GM12872 (cell line): ENCODE results near the gene SOBP.

ENCODE experiments used
- TF ChIP-seq, protein P1 (sequence below): IDR thresholded peaks from 3 replicates; pipeline ENCODE4 v1.5.1; 2011; ENCODE audit warnings: low read depth, mild to moderate bottlenecking, low read length, moderate library complexity; ENCODE audit not compliant: insufficient read depth

The SOBP gene

DNA sequence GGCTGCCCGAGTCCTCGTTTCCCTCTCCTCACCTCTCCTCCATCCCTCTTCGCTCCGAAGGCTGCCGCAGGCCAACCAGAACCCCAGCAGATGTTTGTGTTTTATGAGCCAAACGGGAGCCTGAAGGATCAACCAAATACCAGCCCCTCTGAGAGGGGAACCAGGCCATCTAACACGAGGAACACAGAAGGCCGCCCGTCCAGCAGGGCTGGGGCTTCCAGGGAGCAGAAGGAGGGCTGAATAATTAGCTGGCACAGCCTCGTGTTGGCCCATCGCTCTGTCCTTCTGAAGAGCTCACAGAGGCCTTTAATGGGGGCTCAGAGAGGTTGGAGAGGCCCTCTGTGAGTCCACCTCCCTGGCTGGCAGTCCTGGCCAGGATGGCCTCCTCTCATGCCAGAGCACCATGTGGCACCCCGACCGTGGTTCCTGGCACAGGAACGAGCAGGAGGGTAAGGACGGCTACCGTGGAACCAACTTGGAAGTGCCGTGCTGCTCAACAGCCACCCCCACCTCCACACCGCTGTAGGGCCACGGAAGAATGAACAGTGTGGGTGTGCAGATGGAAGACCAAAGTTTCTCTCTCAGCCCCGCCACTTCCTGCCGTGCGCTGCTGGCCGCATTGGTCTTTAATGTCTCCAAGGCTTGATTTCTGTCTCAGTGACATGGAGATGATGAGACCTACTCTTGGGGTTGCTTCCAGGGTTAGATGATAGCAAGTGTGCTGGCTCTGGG is 179.0 kb downstream of the SOBP start:
- TF ChIP-seq, protein P1, sequence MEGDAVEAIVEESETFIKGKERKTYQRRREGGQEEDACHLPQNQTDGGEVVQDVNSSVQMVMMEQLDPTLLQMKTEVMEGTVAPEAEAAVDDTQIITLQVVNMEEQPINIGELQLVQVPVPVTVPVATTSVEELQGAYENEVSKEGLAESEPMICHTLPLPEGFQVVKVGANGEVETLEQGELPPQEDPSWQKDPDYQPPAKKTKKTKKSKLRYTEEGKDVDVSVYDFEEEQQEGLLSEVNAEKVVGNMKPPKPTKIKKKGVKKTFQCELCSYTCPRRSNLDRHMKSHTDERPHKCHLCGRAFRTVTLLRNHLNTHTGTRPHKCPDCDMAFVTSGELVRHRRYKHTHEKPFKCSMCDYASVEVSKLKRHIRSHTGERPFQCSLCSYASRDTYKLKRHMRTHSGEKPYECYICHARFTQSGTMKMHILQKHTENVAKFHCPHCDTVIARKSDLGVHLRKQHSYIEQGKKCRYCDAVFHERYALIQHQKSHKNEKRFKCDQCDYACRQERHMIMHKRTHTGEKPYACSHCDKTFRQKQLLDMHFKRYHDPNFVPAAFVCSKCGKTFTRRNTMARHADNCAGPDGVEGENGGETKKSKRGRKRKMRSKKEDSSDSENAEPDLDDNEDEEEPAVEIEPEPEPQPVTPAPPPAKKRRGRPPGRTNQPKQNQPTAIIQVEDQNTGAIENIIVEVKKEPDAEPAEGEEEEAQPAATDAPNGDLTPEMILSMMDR = no peak

DNA sequence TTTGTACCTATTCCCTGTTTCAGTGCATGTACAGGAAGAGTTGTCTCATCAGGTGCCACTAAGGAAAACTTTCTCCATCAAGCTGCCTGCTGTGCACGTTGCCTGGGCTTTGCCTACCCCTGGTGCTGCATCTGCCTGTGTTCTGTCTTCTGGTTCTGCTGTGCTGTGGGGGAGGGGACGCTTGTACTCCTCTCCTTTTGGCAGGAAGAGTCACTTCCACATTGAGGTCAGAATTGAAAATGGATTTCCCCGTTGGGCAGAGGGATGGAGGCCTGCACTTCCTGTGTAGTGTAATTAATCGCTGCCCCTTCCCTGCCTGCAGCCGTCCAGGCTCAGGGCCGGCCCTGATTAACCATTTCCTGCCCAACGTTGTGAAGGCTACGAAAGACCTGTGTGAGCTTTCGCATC is 180.9 kb downstream of the SOBP start:
- TF ChIP-seq, protein P1 = no peak

DNA sequence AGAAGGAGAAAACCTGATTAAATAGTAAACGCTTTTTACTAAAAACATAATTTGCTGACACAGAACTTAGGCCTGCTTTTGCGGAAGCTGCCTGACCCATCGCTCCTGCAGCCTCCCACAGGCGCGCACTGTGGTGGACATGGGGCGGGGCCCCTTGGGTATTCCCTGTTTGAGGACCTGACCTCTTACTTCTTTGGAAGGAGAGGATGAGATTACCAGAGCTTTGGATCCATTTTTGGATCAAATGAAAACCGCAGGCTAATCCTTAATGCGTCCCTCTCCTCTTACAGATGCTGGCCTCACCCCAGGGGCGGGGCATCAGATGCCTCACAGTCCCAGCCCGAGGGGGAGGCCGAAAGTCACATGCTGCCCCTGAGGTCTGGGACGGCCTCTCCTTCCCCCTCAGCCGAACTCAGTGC is 183.2 kb downstream of the SOBP start:
- TF ChIP-seq, protein P1 = no peak

DNA sequence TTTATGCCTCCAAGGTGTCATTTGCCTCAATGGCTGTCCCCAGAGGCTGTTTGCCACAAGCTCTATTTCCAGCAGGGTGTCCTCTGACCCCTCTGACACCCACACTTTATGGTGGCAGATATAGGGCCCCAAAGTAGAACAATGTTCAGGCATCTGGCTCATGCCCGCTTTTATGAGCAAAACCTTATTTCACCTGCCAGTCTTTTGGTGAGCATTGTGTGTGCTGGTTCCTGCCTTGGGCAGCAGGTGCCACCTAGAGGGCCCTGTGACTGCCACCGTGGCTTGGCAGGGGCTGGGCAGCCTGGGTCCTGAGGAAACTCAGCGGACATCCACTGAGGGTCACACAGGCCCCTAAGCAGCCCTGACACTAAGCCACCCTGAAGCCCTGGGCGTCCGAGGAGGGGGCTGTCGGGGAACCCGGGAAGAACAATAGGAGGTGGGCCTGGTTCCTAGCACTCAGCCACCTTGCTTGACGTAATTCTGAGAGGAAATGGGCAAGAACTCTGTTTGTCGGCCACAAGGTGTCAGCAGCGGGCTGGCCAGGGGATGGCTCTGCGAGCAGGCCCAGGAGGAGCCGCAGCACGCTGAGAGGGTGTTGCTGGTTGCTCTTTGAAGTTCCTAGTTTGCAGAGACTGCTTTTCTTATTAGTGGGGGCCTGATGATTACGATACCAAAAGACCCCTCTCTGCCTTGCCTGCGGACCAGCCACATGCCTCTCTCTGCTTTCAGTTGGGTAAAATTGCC is 185.2 kb downstream of the SOBP start:
- TF ChIP-seq, protein P1 = peak; percentile 90

DNA sequence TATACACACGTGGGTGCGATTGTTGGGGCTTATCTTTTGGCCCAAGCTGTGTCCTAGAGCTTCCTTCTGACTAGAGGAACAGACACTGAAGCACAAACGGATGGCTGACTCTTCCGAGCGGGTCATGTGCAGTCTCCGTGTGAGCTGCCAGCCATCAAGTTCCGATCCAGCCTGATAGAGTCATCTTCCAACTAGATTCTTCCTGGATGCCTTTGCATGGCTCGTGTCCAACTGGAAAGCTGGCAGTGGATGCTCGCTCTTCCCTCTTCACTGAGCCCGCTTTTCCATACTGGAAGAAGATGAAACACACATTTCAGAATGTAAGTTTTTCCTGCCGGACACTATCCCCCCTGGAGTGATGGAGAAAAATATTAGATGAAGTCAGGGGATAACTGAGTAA is 186.1 kb downstream of the SOBP start:
- TF ChIP-seq, protein P1 = no peak

DNA sequence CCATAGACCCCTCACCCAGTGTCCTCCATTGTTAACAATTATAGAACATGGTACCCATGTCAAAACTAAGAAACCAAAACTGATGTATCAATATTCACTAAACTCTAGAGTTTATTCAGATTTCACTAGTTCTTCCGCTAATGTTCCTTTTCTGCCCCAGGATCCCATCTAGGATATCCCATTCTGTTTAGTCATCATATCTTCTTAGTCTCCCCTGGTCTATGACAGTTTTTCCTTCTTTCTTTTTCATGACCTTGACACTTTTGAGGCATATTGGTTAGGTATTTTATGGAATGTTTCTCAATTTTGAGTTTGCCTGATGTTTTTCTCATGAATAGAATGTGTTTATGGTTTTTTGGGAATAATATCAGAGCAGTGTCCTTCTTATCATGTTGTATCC is 187.5 kb downstream of the SOBP start:
- TF ChIP-seq, protein P1 = no peak

DNA sequence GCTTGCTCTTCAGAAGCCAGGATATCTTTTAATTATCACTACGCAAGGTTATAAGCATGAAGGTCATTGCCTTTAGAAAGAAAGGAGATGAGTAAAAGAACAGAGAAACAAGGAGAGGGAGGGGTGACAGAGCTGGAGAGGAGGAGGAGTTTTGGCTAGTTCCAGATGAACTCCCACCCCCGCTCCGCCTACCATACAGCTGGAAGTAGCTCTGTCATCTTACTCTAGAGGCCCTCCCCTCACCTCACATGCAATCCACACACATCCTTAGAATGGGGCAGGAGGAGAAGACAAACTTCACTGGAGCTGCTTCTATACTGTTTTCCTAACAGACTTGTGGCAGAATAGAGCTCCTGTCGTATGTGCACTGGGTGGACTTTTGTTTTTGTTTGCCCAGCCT is 189.5 kb downstream of the SOBP start:
- TF ChIP-seq, protein P1 = no peak
